ENCODE data around the gene MRLN.

Gene MRLN

GRCh38 chr10:59762505-59762904, 9.2 kb upstream of the MRLN start:
- no peak for DNase-seq (ENCODE audit: low read depth in 1 of 2, low spot score in 1 of 2)

GRCh38 chr10:59757966-59758365, 4.7 kb upstream of the MRLN start:
- Histone ChIP-seq H3K27ac (replicated peaks) (no peak overlapping the region), H3K4me3 (replicated peaks; ENCODE audit: insufficient read depth, low read length) (no peak overlapping the region), H3K27me3 (ENCODE audit: insufficient read depth, poor library complexity, severe bottlenecking) (no peaks in the 10 kb centered on the region)
- DNase-seq (ENCODE audit: low read depth in 1 of 2, low spot score in 1 of 2): no peak
- TF ChIP-seq POLR2AphosphoS5 (IDR thresholded peaks at IDR 0.05; ENCODE audit: low read depth) (no peak), CTCF (IDR thresholded peaks at IDR 0.05; ENCODE audit: insufficient read depth, low read length) (no peak), GABPA (IDR thresholded peaks at IDR 0.05; ENCODE audit: low read depth) (no peak), REST (IDR thresholded peaks at IDR 0.05; ENCODE audit: insufficient replicate concordance, low read depth) (no peak)

More at GRCh38 chr10:59762505-59762904, 9.2 kb upstream of the MRLN start:
- Histone ChIP-seq H3K27me3 (ENCODE audit: insufficient read depth, poor library complexity, severe bottlenecking) (no peaks in the 10 kb centered on the region), H3K4me3 (replicated peaks; ENCODE audit: insufficient read depth, low read length) (no peak overlapping the region), H3K27ac (replicated peaks) (no peak overlapping the region)
- TF ChIP-seq POLR2AphosphoS5 (IDR thresholded peaks at IDR 0.05; ENCODE audit: low read depth): no peak
- TF ChIP-seq CTCF (IDR thresholded peaks at IDR 0.05; ENCODE audit: insufficient read depth, low read length): no peak
- TF ChIP-seq REST (IDR thresholded peaks at IDR 0.05; ENCODE audit: insufficient replicate concordance, low read depth): no peak
- TF ChIP-seq SPI1 (IDR thresholded peaks at IDR 0.05; ENCODE audit: borderline replicate concordance, low read depth): no peak
- no peak for TF ChIP-seq GABPA (IDR thresholded peaks at IDR 0.05; ENCODE audit: low read depth)

- TF ChIP-seq SPI1 (IDR thresholded peaks at IDR 0.05; ENCODE audit: borderline replicate concordance, low read depth) (no peak), POLR2AphosphoS5 (IDR thresholded peaks at IDR 0.05; ENCODE audit: low read depth) (no peak), GABPA (IDR thresholded peaks at IDR 0.05; ENCODE audit: low read depth) (no peak)
- Histone ChIP-seq H3K27ac (replicated peaks) (no peak overlapping the region), H3K4me3 (replicated peaks; ENCODE audit: insufficient read depth, low read length) (no peak overlapping the region), H3K27me3 (ENCODE audit: insufficient read depth, poor library complexity, severe bottlenecking) (no peaks in the 10 kb centered on the region)
- DNase-seq (ENCODE audit: low read depth in 1 of 2, low spot score in 1 of 2): no peak
Measured at GRCh38 chr10:59754951-59755350, 1.7 kb upstream of the MRLN start.

GRCh38 chr10:59752278-59752940, 846 bp downstream of the MRLN start:
- Histone ChIP-seq H3K27ac (replicated peaks) (no peak overlapping the region), H3K27me3 (ENCODE audit: insufficient read depth, poor library complexity, severe bottlenecking) (no peaks in the 10 kb centered on the region), H3K4me3 (replicated peaks; ENCODE audit: insufficient read depth, low read length) (no peak overlapping the region)
- TF ChIP-seq GABPA (IDR thresholded peaks at IDR 0.05; ENCODE audit: low read depth) (no peak), POLR2AphosphoS5 (IDR thresholded peaks at IDR 0.05; ENCODE audit: low read depth) (no peak), REST (IDR thresholded peaks at IDR 0.05; ENCODE audit: insufficient replicate concordance, low read depth) (no peak), CTCF (IDR thresholded peaks at IDR 0.05; ENCODE audit: insufficient read depth, low read length) (no peak), SPI1 (IDR thresholded peaks at IDR 0.05; ENCODE audit: borderline replicate concordance, low read depth) (no peak)
- no peak for DNase-seq (ENCODE audit: low read depth in 1 of 2, low spot score in 1 of 2)
